Measurements from ENCODE around the gene ZG16. TPM values are rescaled to one million over a fixed set of nuclear protein-coding genes. Genes with fewer than 3 reads are reported as not detected.
A peak's percentile ranks its signal among the peaks of the same experiment; 100 is the strongest.
"Not testable (repeated sequence)": the region's sequence is repeated elsewhere in the genome, so short reads cannot be mapped to it uniquely, and the experiment has no call there.

The ZG16 gene
- total RNA-seq, 1 donor from 2014 or later, result not detected

DNA sequence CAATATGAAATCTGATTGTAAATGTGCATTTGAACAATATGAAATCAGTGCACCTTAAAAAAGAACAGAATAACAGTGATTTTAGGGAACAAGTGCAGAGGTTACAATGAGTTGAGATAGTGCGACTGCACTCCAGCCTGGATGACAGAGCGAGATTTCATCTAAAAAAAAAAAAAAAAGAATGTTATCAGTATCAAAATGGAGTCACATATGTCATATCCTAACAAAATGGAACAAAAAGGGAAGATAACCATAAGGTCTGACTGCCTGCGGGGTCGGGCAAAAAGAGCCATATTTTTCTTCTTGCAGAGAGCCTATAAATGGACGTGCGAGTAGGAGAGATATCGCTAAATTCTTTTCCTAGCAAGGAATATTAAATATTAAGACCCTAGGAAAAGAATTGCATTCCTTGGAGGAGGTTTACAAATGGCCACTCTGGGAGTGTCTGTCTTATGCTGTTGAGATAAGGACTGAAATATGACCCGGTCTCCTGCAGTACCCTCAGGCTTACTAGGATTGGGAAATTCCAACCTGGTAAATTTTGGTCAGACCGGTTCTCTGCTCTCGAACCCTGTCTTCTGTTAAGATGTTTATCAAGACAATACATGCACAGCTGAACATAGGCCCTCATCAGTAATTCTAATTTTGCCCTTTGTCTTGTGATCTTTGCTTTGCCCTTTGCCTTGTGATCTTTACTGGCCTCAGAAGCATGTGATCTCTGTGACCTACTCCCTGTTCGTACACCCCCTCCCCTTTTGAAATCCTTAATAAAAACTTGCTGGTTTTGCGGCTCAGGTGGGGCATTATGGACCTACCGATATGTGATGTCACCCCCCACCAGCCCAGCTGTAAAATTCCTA, 5.3 kb downstream of the ZG16 start:
- not testable (repeated sequence) for DNase-seq (ENCODE audit: low spot score)

DNA sequence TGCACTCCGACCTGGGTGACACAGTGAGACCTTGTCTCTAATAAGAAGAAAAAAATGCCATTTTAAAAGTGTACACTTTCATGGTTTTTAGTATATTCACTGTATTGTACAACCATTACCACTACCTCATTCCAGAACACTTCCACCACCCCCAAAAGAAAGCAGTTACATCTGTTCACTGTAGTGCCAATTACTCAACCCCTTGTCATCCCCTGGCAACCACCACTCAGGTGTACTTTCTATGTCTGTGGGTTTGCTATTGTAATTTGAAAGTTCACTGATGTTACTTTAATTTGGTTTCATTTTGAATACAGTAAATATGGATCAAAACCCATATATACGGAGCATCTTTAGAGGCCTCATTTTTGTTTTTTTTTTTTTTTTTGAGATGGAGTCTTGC, 6.1 kb downstream of the ZG16 start:
- DNase-seq (ENCODE audit: low spot score), result no peak

DNA sequence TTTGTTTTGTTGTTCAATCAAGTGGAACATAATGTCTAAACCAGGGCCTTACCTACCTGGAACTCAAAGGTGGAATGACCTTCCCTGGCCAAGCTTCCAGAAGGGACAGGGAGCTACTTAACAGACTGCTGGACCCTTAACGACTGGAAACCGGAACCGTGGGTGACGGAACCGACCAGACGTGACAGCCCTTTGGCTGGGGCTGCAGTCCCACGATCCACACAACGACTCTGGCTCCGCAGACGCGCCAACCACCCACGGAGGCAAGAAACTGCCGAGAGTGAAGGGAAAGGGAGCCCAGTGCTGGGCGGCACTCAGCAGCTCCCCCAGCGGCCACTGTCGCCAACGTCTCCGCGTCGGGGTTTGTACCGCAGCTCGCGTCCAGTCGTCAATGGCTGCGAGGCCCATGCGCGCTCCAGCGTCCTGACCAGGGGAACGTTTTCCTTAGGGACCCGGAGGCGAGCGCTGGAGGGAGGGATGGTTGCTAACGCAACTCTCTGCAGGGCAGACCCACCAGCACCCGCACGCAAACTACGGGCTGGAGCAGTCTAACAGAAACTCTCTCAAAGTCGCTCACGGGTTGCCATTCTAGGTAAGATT, 6.9 kb downstream of the ZG16 start:
- DNase-seq (ENCODE audit: low spot score), result peak; percentile 93

DNA sequence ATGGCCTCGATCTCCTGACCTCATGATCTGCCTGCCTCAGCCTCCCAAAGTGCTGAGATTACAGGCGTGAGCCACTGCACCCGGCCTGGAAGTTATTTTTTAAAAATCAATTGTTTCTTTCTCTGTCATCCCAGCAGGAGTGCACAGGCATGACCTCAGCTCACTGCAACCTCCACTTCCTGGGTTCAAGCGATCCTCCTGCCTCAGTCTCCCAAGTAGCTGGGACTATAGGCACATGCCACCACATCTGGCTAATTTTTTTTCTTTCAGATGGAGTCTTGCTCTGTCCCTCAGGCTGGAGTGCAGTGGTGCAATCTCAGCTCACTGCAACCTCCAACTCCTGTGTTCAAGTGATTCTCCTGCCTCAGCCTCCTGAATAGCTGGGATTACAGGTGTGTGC, 9.1 kb downstream of the ZG16 start:
- DNase-seq (ENCODE audit: low spot score), result not testable (repeated sequence)

DNA sequence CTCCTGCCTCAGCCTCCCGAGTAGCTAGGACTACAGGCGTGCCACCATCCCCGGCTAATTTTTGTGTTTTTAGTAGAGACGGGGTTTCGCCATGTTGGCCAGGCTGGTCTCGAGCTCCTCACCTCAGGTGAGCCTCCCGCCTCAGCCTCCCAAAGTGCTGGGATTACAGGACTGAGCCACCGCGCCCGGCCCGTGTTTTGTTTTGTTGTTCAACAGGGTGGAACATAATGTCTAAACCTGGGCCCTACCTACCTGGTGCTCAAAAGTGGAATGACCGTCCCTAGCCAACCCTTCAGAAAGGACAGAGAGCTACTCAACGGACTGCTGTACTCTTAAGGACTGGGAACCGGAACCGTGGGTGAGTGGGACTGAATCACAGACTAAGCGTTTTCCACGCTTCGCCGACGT, 11.7 kb downstream of the ZG16 start:
- DNase-seq (ENCODE audit: low spot score), result no peak

DNA sequence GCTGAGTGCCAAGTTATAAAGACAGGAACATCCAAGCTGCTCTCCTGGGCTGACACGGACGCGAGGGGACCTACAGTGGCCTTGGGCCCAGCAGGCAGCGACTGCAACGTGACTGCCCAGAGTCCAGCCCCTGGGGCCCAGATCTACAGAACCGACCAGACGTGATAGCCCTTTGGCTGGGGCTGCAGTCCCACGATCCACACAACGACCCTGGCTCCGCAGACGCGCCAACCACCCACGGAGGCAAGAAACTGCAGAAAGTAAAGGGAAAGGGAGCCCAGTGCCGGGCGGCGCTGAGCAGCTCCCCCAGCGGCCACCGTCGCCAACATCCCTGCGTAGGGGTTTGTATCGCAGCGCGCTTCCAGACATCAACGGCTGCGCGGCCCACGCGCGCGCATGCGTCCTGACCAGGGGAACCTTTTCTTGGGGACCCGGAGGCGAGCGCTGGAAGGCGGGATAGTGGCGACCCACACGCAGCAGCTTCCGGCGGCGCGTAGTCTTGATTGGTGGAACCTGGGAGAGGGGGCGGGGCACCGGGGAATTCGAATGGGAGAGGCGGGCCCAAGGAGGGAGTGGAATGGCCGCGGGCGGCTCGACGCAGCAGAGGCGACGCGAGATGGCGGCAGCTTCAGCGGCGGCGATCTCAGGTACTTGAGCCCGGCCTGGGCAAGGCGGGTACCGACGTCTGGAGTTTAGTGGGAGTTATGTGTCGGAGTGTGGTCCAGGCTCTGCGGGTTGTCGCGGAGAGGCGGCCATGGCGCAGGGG, 12.3 kb downstream of the ZG16 start, which contains the start of gene KIF22:
KIF22 (plus strand) TSS at position 569 of the 766 bp plus-strand sequence; CDS start at position 578, 9 bp downstream.
- peak; percentile 100 for DNase-seq (ENCODE audit: low spot score)

DNA sequence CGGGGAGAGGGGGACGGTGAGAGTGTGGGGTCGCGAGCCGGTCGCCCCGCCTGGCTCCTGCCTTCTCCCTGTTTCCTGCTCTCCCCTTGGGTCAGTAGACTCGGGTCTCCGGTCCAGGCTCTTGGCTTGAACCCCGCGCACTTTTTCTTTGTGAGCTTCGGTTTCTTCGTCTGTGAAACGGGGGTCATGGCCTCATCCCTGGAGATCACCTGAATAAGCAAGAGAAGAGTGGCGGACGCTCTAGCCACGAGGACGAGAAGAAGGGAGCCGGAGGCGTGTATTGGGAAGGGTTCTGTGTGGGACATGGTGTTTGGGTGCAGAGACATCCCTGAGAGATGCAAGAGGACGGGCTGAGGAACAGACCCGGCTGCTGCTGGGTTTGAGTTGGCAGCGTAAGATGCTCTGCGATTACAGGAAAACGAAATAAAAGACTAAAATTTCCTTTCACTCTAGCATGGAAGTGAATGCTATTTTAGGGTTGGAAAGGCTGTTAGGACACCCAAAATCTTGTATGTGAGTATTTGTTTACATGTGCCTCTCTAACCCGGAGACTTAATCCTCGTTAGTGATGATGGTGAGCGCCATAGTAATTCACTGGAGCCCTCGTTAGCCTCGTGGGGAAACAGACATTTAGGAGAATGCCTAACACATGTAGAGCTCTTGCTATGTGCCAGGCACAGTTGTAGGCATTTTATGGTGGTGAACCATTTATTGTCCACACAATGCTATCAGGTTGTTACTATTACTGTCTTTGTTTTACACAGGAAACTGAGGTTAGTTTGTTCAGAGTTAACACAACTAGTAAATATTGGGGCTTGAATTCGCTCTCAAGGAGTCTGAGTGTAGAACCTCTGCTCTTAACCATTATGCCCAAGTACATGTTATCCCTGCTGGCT, 13.1 kb downstream of the ZG16 start:
- no peak for DNase-seq (ENCODE audit: low spot score)

DNA sequence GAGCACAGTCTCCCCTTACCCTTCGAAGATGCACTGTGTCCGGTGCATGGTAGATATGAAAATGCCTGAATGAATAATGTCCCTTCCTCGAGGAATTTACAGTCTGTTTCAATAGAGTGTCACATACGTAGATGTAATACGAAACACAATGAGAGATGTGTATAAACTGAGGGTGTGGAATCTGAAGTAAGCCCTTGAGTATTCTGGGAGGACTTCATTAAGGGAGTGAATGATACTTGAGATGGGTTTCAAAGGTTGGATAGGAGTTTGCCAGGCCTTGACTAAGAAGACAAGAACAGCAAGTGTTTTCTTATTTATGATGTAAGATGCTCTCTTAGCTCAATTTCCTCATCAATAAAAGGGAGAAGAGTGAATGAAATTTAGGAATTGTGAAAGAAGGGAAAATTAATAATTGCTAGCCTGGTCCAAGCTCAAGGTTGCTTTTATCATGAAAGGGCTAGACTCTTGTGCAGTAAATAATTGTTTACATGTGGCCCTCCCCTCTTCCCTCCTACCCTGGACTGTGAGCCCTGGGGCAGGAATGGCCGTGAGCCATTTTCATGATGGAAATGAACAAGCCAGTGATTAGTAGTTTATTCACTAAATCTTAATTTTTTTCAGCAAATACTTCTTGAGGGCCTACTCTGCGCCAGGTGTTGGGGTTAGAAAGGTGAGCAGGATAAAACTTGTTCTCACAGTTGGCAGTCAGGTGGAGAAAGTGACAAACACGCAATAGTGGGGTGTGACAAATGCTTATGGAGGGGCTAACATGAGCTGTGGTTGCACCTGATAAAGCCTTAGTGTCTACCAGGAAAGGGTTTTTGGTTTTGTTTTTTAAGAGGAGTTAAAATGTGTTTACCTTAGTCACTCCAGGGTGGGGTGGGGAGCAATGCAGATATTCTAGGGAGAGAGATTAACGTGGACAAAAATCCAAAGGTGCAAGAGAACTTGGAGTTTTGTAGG, 14.1 kb downstream of the ZG16 start:
- no peak for DNase-seq (ENCODE audit: low spot score)

DNA sequence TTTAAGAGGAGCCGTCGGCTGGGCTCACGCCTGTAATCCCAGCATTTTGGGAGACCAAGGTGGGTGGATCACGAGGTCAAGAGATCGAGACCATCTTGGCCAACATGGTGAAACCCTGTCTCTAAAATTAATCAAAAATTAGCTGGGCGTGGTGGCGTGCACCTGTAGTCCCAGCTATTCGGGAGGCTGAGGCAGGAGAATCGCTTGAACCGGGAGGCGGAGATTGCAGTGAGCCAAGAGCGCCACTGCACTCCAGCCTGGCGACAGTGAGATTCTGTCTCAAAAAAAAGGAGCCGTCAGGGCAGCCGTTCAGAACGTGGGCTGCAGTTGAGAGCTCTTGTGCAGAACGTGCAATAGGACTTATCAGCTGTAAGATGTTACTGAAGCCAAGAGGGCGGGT, 15.1 kb downstream of the ZG16 start:
- not testable (repeated sequence) for DNase-seq (ENCODE audit: low spot score)

DNA sequence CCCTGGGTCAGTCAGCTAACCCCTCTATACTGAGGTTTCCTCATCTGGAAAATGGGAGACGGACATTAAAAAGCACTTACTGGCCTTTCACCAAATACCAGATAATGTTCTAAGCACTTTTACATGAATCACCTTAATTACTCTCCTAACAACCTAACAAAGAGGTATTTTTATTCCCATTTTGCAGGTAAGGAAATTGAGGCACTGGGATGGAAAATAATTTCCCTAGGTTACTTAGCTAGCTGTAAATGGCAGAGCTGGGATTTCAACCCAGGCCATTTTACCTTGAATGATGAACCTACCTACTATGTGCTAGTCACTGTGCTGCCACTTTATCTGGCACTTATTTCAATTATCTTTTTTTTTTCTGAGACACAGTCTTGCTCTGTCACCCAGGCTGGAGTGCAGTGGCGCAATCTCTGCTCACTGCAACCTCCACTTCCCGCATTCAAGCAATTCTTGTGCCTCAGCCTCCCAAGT, 16.2 kb downstream of the ZG16 start:
- DNase-seq (ENCODE audit: low spot score), result no peak

DNA sequence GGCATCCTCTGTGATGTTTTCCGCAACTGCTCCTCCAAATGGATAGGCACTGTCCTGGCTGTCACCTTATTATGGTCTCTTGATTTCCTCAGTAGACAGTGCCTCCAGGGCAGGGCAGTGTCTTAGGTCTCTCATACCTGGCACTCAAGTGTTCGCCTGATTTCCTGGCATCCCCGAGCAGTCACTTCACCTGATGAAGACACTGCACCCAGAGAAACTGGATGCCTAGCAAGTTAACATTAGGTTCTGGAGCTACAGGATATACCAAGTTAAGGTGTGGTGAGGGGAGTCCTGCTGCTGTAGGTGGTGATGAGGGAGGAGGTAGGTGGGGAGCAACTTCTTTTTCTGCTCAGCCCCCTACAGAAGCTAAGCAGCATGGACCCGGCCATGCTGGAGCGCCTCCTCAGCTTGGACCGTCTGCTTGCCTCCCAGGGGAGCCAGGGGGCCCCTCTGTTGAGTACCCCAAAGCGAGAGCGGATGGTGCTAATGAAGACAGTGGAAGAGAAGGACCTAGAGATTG, 24.4 kb downstream of the ZG16 start:
- DNase-seq (ENCODE audit: low spot score), result no peak

DNA sequence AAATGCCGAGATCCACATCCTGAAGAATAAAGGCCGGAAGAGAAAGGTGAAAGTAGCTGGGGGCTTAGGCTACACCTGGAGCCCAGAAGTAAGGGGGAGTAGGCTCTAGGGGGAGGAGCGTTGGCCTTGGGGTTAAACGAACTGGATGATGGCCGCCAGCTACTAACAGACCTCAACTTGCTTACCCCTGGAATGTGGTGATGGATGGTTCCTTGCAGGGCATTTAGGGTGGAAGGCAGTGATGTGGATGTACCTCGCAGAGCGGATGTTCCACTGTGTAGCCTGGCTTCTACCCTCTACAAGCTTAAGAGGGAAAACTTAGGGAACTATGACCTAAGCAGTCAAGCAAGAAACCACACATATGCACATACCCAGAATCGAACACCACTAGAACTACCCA, 26.0 kb downstream of the ZG16 start:
- no peak for DNase-seq (ENCODE audit: low spot score)

DNA sequence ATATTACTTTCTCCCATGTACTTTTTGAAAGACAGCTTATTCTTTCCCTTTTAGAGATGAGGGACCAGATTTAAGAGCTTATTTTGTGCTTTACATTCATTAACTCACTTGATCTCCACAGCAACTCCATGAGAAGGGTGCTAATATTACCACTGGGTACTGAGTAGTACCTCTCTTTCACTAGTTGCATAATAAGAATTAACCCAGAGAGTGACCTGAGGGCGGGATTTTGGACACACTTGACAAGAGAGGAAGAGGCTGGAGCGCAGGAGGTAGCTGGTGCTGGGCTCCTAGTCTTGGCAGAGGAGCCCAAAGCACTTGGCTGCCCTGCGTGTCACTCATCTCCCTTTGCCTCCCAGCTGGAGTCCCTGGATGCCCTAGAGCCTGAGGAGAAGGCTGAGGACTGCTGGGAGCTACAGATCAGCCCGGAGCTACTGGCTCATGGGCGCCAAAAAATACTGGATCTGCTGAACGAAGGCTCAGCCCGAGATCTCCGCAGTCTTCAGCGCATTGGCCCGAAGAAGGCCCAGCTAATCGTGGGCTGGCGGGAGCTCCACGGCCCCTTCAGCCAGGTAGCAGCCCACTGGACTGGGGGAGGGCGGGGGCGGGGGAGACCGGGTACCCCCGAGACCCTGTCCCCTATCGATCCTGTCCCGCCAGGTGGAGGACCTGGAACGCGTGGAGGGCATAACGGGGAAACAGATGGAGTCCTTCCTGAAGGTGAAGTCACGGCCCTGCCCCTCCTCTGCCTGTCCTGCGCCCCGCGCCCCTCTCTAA, 26.6 kb downstream of the ZG16 start:
- no peak for DNase-seq (ENCODE audit: low spot score)

DNA sequence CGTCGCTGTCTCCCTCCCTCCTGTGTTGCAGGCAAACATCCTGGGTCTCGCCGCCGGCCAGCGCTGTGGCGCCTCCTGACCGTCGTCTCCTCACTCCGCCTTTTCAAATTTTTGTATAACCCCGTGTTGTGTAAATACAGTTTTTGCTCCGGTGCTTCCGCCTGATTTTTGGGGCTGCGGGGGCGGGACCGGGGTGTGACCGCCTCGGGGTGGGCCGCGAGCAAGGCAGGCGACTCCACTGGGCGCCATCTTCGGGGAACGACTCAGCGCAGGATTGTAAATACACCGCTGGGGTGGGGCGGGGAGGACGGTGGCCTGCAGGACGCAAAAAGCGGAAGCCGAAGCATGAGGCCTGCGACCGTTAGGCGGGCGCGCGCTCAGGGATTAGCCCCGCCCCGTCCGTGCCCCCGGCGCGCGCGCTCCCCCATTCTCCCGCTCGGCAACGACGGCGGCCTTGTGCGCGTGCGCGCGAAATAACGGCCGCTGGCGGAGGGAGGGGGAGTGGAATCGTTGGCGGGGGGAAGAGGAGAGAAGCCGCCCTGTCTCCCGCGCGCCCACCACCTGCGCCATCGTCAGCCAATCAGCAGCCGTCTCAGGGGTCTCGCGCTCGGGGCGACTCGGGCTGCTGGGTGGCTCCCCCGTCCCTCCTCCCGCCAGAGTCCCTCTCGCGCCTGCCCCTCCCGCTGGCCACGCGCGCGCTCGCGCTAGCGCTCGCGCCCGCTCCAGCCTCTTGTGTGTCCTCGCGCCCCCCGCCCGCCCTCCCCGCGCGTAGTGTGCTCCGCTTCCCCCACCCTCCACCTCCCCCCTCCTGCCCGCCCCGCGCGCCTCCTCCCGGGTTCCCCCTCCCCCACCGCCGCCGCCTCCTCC, 27.4 kb downstream of the ZG16 start:
- DNase-seq (ENCODE audit: low spot score), result peak; percentile 99

DNA sequence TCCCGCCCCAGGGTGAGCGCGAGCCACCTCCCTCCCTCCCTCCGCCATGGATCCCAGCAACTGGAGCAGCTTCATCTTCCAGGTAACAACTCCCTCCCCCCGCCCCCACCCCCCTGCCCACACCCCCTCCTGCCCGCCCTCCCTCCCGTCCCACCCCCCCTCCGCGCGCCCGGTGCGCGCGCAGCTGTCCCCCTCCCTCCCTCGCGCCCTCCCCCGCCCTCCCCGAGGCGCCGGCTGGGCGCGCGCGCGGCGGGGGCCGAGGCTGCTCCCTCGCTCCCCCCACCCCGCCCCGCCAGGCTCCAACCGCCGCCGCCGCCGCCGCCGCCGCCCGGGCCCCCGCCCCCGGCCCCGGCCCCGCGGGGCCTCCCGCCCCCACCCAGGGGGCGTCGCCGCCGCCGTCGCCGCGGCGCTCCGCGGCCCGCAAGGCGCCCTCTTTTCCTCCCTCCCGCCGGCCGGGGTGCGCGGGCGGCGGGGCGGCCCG, 28.1 kb downstream of the ZG16 start, which contains the start of gene MAZ:
MAZ (plus strand) TSS at position 431 of the 481 bp plus-strand sequence. CDS start 173 bp downstream, outside the sequence.
- no peak for DNase-seq (ENCODE audit: low spot score)

DNA sequence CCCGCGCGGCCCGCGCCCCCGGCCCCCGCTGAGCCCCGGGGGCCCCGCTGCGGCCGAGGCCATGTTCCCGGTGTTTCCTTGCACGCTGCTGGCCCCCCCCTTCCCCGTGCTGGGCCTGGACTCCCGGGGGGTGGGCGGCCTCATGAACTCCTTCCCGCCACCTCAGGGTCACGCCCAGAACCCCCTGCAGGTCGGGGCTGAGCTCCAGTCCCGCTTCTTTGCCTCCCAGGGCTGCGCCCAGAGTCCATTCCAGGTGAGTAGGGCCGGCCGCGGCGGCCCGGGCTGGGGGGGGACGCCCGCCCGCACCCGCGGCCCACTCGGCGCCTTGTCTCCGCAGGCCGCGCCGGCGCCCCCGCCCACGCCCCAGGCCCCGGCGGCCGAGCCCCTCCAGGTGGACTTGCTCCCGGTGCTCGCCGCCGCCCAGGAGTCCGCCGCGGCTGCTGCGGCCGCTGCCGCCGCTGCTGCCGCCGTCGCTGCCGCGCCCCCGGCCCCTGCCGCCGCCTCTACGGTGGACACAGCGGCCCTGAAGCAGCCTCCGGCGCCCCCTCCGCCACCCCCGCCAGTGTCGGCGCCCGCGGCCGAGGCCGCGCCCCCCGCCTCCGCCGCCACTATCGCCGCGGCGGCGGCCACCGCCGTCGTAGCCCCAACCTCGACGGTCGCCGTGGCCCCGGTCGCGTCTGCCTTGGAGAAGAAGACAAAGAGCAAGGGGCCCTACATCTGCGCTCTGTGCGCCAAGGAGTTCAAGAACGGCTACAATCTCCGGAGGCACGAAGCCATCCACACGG, 28.8 kb downstream of the ZG16 start:
- no peak for DNase-seq (ENCODE audit: low spot score)

Measured in mesenteric fat pad (tissue), 1 donor.